T-cell (primary cell): Measurements from ENCODE around the gene SRGAP2C. TPM values are rescaled to one million over a fixed set of nuclear protein-coding genes. Genes with fewer than 3 reads are reported as not detected.
"Not testable (repeated sequence)": the region's sequence is repeated elsewhere in the genome, so short reads cannot be mapped to it uniquely, and the experiment has no call there.

Experiments used
- ATAC-seq, 4 experiments: fragments of 200-7000 bp in 3 of 4; fragments of 150-1000 bp in 1 of 4; cut with Tn5 transposase; replicated peaks in 1 of 4; 1 replicate in 3 of 4; 2 replicates in 1 of 4; pipeline ENCODE4 v1.10.0; 2021; ENCODE audit warnings: moderate library complexity in 3 of 4, mild to moderate bottlenecking in 2 of 4, moderate number of reproducible peaks in 1 of 4
- CTCF ChIA-PET, 2 donors: fragments of 300-600 bp; sonication (Branson Sonifier 250); formaldehyde crosslinking; loops; one replicate each; lab custom pipeline; 2022; ENCODE audit warnings: antibody characterized with exemption in 2 of 2; lab: Charles Lee
- POLR2A ChIA-PET, 2 donors: fragments of 300-600 bp; sonication (Branson Sonifier 250); formaldehyde crosslinking; loops; one replicate each; lab custom pipeline; 2022; ENCODE audit warnings: antibody characterized with exemption in 2 of 2; lab: Charles Lee
- DNase-seq, 35 experiments: peaks; one replicate each; pipeline versions ENCODE4 v3.0.0 to v3.0.0-alpha.2; 2013 to 2023
- H3K27ac ChIP-seq: one replicate; pipeline ENCODE4 v1.5.1; 2013; ENCODE audit warnings: low read length
- H3K27me3 ChIP-seq, 2 experiments: replicated peaks in 1 of 2; 1 replicate in 1 of 2; 2 replicates in 1 of 2; pipeline versions ENCODE4 v1.6.1 to v1.7.0; 2013; ENCODE audit warnings: low read length in 1 of 2, mixed read lengths in 1 of 2; ENCODE audit not compliant: control insufficient read depth in 2 of 2, insufficient read depth in 2 of 2; ENCODE audit errors: extremely low read depth in 1 of 2
- H3K36me3 ChIP-seq, 2 donors: 1 replicate in 1 of 2; 2 replicates in 1 of 2; pipeline versions ENCODE4 v1.6.1 to v1.7.0; 2013; ENCODE audit warnings: low read length in 1 of 2; ENCODE audit not compliant: control insufficient read depth in 2 of 2, insufficient read depth in 1 of 2; ENCODE audit errors: extremely low read depth in 1 of 2
- H3K4me1 ChIP-seq, 2 experiments: 1 replicate in 1 of 2; 2 replicates in 1 of 2; pipeline versions ENCODE4 v1.6.1 to v1.7.0; 2013; ENCODE audit warnings: low read length in 2 of 2, mixed read lengths in 1 of 2; ENCODE audit not compliant: insufficient read depth in 2 of 2, control insufficient read depth in 1 of 2; ENCODE audit errors: extremely low read depth in 1 of 2
- H3K4me3 ChIP-seq, 2 donors: 1 replicate in 1 of 2; 2 replicates in 1 of 2; pipeline versions ENCODE4 v1.5.1 to v1.7.0; 2013; ENCODE audit warnings: mild to moderate bottlenecking in 2 of 2, low read length in 1 of 2, moderate library complexity in 1 of 2; ENCODE audit not compliant: control insufficient read depth in 1 of 2; ENCODE audit errors: extremely low read depth in 1 of 2
- H3K9me3 ChIP-seq: 2 replicates; pipeline ENCODE4 v1.7.0; 2013
- H3K27ac Mint-ChIP-seq, 2 donors: one replicate each; pipeline ENCODE4 v1.8.0; 2020 to 2021; ENCODE audit warnings: mild to moderate bottlenecking in 2 of 2, mixed read lengths in 2 of 2
- H3K27me3 Mint-ChIP-seq, 2 donors: one replicate each; pipeline ENCODE4 v1.8.0; 2021 to 2022; ENCODE audit warnings: mixed read lengths in 2 of 2
- H3K36me3 Mint-ChIP-seq: one replicate; pipeline ENCODE4 v1.8.0; 2021; ENCODE audit warnings: mixed read lengths
- H3K4me1 Mint-ChIP-seq, 3 donors: one replicate each; pipeline ENCODE4 v1.8.0; 2020 to 2022; ENCODE audit warnings: mixed read lengths in 3 of 3, mild to moderate bottlenecking in 1 of 3
- H3K4me3 Mint-ChIP-seq, 3 donors: one replicate each; pipeline ENCODE4 v1.8.0; 2020 to 2022; ENCODE audit warnings: mild to moderate bottlenecking in 3 of 3, mixed read lengths in 3 of 3, moderate library complexity in 3 of 3
- H3K9me3 Mint-ChIP-seq, 3 donors: one replicate each; pipeline ENCODE4 v1.8.0; 2020 to 2022; ENCODE audit warnings: mixed read lengths in 3 of 3
- WGBS: methylation state at CpG from one replicate; pipeline ENCODE4 v1.1.5; 2013; ENCODE audit warnings: missing lambda C conversion rate; ENCODE audit not compliant: insufficient coverage; 5-methylcytosine and 5-hydroxymethylcytosine counted together
- total RNA-seq, 35 experiments: library from RNA in 6 of 35; stranded (reverse) in 6 of 35; fragments of 120-200 nt in 1 of 35; gene quantifications; one replicate each; pipeline versions ENCODE4 v1.2.1 to v1.2.4 and lab custom pipeline; 2013 to 2026

Gene SRGAP2C
- total RNA-seq, 5 donors from 2014 or later (not counting 1 experiment from before 2014, with no cell fraction given), result 11.1 to 23.2 (median 19.1) TPM

- ATAC-seq, DNase-seq, H3K9me3 Mint-ChIP-seq, H3K4me1 ChIP-seq, H3K36me3 ChIP-seq, H3K27ac ChIP-seq, POLR2A ChIA-PET, H3K27me3 ChIP-seq, H3K9me3 ChIP-seq, H3K4me1 Mint-ChIP-seq, H3K27ac Mint-ChIP-seq, H3K36me3 Mint-ChIP-seq, H3K4me3 Mint-ChIP-seq, H3K27me3 Mint-ChIP-seq, H3K4me3 ChIP-seq, CTCF ChIA-PET: not testable (repeated sequence)
- no CpG with 5 or more reads among the region's 4 CpGs for WGBS
Measured at GRCh38 chr1:121226295-121226904, 41.6 kb downstream of the SRGAP2C start.

GRCh38 chr1:121226925-121227324 is 42.1 kb downstream of the SRGAP2C start:
- H3K9me3 Mint-ChIP-seq, H3K4me3 Mint-ChIP-seq, H3K36me3 Mint-ChIP-seq, H3K9me3 ChIP-seq, ATAC-seq, H3K4me1 Mint-ChIP-seq, POLR2A ChIA-PET, H3K27me3 Mint-ChIP-seq, DNase-seq, H3K27me3 ChIP-seq, H3K27ac Mint-ChIP-seq, H3K4me3 ChIP-seq, CTCF ChIA-PET, H3K36me3 ChIP-seq, H3K27ac ChIP-seq, H3K4me1 ChIP-seq: not testable (repeated sequence)
- WGBS, result no CpG with 5 or more reads among the region's 2 CpGs

- H3K4me1 Mint-ChIP-seq, H3K36me3 ChIP-seq, H3K4me3 ChIP-seq, ATAC-seq, H3K9me3 ChIP-seq, H3K36me3 Mint-ChIP-seq, POLR2A ChIA-PET, CTCF ChIA-PET, H3K4me3 Mint-ChIP-seq, H3K9me3 Mint-ChIP-seq, H3K27ac ChIP-seq, H3K27ac Mint-ChIP-seq, H3K27me3 Mint-ChIP-seq, H3K4me1 ChIP-seq, H3K27me3 ChIP-seq, DNase-seq: not testable (repeated sequence)
- no CpG with 5 or more reads among the region's 9 CpGs for WGBS
Measured at GRCh38 chr1:121227544-121228330, 43.0 kb downstream of the SRGAP2C start.

GRCh38 chr1:121230636-121231035 is 45.9 kb downstream of the SRGAP2C start:
- H3K4me3 ChIP-seq, H3K9me3 ChIP-seq, DNase-seq, H3K27ac ChIP-seq, ATAC-seq, H3K9me3 Mint-ChIP-seq, H3K36me3 ChIP-seq, H3K4me1 ChIP-seq, H3K36me3 Mint-ChIP-seq, H3K4me1 Mint-ChIP-seq, CTCF ChIA-PET, H3K27ac Mint-ChIP-seq, H3K27me3 Mint-ChIP-seq, H3K4me3 Mint-ChIP-seq, H3K27me3 ChIP-seq, POLR2A ChIA-PET: not testable (repeated sequence)
- no CpG with 5 or more reads among the region's 4 CpGs for WGBS

GRCh38 chr1:121232445-121233125 is 47.8 kb downstream of the SRGAP2C start:
- H3K36me3 ChIP-seq, H3K4me3 Mint-ChIP-seq, H3K4me1 Mint-ChIP-seq, H3K36me3 Mint-ChIP-seq, H3K27me3 ChIP-seq, H3K4me1 ChIP-seq, H3K9me3 ChIP-seq, CTCF ChIA-PET, H3K27ac Mint-ChIP-seq, H3K4me3 ChIP-seq, ATAC-seq, H3K9me3 Mint-ChIP-seq, H3K27me3 Mint-ChIP-seq, H3K27ac ChIP-seq, DNase-seq, POLR2A ChIA-PET: not testable (repeated sequence)
- no CpG with 5 or more reads among the region's 4 CpGs for WGBS

- H3K27me3 ChIP-seq, H3K4me1 ChIP-seq, H3K9me3 Mint-ChIP-seq, POLR2A ChIA-PET, H3K4me3 ChIP-seq, H3K4me1 Mint-ChIP-seq, H3K9me3 ChIP-seq, H3K27ac ChIP-seq, H3K27me3 Mint-ChIP-seq, ATAC-seq, DNase-seq, H3K4me3 Mint-ChIP-seq, H3K36me3 Mint-ChIP-seq, H3K27ac Mint-ChIP-seq, H3K36me3 ChIP-seq, CTCF ChIA-PET: not testable (repeated sequence)
- WGBS, result no CpG with 5 or more reads among the region's 6 CpGs
Measured at GRCh38 chr1:121234090-121234759, 49.5 kb downstream of the SRGAP2C start.
